ENCODE results near the gene DDX19B. TPM values are rescaled to one million over a fixed set of nuclear protein-coding genes. Genes with fewer than 3 reads are reported as not detected.
"Not testable (repeated sequence)": the region's sequence is repeated elsewhere in the genome, so short reads cannot be mapped to it uniquely, and the experiment has no call there.

Gene DDX19B
- polyA plus RNA-seq, 4 donors: 34.0 to 39.3 (median 35.7) TPM

DNA sequence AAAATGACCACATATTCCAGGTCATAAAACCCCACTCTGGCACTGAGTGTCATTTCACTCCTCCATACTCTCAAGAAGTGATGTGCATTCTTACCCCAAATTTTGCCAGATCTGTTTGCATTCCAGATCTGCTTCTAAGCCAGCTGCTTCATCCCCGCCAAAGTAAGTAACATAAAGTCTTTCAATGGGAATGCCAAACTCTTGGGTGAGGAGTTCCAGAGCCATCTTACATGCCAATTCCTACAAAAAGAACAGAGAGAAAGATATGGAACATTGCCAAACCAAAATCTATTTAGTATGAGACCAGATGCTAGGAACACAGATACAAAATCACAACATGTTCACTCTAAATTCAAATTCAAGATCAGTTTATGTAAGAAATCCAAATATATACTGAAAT lies 22.6 kb upstream of the DDX19B start:
- no peak for DNase-seq (ENCODE audit: low read depth in 4 of 4, low spot score in 2 of 4)

DNA sequence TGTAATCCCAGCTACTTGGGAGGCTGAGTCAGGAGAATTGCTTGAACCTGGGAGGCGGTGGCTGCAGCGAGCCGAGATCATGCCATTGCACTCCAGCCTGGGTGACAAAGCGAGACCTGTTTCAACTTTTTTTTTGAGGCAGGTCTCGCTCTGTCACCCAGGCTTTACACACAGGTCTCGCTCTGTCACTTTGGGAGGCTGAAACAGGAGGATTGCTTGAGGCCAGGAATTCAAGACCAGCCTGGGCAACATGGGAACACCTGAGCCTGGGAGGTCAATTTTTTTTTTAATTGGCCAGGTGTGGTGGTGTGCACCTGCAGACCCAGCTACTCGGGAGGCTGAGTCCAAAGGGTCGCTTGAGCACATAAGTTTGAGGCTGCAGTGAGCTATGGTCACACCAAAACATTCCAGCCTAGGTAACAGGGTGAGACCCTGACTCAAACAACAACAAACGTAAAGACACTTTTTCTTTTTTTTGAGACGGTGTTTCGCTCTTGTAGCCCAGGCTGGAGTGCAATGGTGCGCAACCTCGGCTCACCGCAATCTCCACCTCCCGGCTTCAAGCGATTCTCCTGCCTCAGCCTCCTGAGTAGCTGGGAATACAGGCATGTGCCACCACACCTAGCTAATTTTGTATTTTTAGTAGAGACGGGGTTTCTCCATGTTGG lies 11.5 kb upstream of the DDX19B start:
- DNase-seq (ENCODE audit: low read depth in 4 of 4, low spot score in 2 of 4): not testable (repeated sequence)

DNA sequence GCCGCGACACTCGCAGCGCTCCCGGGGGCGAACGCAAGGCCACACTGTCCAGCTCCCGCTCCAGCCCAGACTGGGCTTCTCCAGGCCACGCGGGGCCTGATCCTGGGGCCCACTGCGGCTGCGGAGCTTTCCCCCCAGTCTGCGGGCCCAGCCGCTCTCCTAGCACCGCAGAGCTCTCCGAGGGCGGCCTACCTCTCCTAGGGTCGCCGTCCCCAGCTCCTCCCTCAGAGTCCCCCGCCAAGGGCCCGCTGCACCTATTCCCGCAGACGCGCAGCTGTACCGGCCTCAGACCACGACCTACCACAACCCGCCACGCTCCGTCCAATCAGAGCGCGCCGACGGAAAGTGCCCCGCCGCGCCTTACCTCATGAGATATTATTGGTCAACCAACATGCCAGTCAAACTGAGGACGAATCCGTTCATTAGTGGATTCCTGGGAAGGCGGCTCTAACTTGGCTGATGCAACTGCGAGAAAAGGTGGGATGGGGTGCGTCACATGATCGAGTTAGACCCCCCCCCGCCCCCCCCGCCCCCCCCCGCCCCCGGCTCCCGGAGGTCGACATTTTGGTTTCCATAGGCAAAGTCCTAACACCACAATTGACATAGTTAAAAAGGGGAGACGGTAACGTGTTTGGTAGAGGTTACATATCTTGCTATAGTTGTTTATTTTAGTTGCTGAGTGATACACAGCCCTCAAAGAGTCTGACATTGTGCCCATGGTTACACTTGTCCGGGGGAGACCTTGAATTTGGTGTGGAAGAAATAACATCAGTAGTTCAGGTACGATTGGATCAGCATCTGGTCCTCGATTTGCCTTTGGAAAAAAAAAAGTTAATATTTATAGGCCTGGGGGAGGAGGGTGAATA lies 9.5 kb upstream of the DDX19B start, which contains the start of gene AARS1:
Gene AARS1, minus strand, starts transcription at position 278 of the 866 bp plus-strand sequence. CDS start 6,743 bp downstream, outside the sequence.
- peak; percentile 94 to 100 (median 100) for DNase-seq (ENCODE audit: low read depth in 4 of 4, low spot score in 2 of 4)

DNA sequence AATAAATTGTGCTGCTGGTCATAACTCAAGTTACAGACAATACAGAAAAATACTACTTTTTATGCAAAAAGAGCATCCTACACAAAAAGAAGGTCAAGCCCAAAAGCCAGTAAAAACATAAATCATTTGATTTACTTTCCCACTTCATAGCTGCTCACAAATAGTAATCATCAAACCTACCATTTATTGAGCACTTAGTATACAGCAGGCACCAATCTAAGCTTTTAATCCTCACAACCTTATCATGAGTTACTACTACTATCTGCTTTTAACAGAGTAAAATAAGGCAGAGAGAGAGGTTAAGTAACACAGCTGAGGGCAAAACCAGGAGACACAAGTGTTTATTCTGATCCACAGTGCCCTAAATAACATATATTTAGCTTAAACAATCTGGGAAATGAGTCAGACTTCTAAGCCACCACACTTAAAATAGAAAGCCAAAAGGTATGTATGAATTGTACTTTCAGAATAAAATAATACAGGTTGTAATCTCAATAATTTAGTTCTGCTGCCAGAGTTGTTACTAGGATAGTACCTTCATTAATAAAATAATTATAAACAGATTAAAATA lies 8.0 kb upstream of the DDX19B start:
- DNase-seq (ENCODE audit: low read depth in 4 of 4, low spot score in 2 of 4): no peak

DNA sequence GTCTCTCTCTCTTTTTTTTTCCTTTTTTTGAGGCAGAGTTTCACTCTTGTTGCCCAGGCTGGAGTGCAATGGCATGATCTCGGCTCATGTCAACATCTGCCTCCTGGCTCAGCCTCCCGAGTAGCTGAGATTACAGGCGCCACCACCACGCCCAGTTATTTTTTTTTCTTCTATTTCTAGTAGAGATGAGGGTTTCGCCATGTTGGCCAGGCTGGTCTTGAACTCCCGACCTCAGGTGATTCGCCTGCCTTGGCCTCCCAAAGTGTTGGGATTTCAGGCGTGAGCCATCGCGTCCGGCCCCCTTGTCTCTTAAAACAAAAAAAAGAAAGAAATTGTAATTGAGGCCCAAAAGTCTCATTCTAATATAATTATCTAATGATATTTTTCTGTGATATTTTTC lies 6.8 kb upstream of the DDX19B start:
- DNase-seq (ENCODE audit: low read depth in 4 of 4, low spot score in 2 of 4): not testable (repeated sequence)

DNA sequence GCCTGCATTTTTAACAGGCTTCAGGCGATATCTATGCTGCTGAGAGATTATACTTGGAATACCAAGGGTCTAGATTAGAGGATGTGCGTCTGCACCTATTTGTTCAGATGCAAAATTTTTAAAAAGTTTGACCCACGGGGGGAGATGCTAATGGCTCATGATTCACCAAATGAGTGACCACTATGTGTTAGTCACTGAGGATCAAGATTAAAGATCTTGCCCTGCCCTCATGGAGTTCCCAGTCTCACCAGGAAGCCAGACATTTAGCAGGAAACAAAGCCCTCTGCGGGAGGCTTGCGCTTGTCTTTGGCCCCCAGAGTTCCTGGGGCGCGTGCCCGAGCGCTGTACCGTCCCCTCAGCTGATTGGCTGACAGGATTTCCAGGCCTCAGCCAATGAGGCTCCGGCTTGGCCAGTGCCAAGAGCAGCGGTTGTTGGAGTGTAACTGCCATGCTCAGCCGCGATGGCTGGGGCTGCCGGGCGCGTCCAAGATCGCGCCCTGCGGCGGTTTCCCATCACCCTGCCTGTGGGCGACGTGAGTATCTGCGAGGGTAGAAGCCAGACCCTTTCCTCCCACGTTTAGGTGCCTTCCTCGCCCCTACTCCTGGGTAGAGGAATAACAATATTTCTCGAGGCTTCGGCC lies 4.5 kb upstream of the DDX19B start:
- DNase-seq (ENCODE audit: low read depth in 4 of 4, low spot score in 2 of 4): no peak

DNA sequence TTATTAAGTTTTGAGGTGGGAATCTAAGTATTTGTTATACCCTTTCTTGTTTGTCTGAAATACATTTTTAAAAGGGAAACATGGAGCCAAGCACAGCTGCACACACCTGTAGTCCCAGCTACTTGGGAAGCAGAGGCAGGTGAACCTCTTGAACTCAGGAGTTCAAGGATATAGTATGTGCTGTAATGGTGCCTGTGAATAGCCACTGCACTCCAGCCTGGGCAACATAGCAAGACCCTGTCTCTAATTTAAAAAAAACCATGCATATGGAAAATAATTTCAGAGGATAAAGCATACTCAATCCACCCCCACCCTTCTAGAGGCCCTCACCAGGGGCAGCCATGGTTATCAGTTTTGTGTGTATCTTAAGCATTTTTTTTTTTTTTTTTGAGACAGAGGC lies 3.4 kb upstream of the DDX19B start:
- no peak for DNase-seq (ENCODE audit: low read depth in 4 of 4, low spot score in 2 of 4)

DNA sequence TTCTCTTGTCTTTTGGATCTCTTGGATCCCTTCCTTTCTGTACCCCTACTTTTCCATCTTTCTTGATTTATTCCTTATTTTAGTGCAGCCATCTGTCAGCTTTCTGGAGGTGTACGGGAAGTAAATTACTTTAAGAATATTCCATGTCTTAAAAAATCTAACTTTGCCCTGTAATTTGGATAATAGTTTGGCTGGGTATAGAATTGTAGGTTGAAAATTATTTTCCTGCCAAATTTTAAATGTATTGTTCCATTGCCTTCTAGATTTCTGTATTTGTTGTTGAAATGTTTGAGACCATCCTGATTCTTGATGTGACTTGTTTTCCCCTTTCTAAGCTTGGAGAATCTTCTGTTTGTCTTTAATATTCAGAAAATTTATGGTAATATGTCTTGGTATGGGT lies 2.1 kb downstream of the DDX19B start:
- DNase-seq (ENCODE audit: low read depth in 4 of 4, low spot score in 2 of 4): no peak

DNA sequence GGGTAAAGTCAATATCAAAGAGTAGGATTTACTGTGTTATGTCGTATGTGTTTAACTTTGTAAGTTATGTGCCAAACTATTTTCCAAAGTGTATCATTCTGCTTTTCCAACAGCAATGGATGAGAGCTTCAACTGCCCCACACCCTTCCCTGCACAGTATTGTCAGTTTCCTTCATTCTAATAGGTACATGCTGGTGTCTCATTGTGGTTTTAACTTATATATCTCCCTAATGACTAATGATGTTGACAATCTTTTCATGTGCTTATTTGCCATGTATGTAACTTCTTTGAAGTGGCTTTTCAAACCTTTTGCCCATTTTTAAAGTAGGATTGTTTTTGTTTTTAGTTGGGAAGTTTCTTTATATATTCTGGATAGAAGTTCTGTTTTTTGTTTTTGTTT lies 3.8 kb downstream of the DDX19B start:
- no peak for DNase-seq (ENCODE audit: low read depth in 4 of 4, low spot score in 2 of 4)

DNA sequence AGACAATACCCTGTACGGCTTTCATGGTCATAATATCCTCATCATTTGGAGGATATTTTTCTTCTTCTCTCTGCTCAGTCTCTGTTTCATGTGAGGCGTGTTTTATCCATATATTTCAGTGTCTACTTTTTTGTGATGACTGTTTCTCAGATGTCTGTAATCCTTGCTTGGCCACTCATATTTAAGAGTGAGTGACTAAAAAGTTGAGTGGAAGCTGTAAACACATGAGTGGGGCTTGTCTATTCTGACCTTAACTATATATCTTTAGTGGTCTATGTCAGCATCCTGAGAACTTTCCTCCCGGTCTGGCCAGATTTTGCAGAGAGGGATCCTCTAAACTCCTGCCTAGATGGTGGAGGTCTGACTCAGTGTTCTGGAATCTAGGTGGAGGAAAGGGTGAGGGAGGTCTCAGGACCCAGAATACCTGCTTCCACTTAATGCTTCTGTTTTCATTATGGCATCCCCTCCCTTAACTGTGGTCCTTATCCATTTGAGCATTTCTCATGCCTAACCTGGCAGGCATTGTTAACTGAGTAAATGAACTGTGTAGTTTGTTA lies 6.0 kb downstream of the DDX19B start:
- DNase-seq (ENCODE audit: low read depth in 4 of 4, low spot score in 2 of 4): no peak

DNA sequence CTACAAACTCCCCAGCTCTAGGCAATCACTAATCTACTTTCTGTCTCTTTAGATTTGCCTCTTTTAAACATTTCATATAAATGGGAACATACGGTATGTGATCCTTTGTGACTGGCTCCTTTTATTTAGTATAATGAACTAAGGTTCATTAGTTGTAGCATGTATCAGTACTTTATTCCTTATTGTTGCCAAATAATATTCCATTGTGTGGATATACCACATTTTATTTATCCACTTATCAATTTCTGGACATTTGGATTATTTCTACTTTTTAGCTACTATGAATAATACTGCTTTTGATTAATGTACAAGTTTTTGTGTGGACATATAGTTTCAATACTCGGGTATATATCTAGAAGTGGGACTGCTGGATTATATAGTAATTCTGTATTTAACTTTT lies 7.9 kb downstream of the DDX19B start:
- no peak for DNase-seq (ENCODE audit: low read depth in 4 of 4, low spot score in 2 of 4)

DNA sequence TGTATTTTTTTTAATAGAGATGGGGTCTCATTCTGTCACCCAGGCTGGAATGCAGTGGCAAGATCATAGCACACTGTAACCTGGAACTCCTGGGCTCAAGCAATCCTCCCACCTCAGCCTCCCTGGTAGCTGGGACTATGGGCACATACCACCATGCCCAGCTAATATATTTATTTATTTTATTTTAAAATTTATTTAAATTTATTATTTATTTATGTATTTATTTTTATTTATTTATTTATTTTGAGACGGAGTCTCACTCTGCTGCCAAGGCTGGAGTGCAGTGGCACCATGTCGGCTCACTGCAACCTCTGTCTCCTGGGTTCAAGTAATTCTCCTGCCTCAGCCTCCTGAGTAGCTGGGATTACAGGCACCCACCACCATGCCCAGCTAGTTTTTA lies 8.7 kb downstream of the DDX19B start:
- not testable (repeated sequence) for DNase-seq (ENCODE audit: low read depth in 4 of 4, low spot score in 2 of 4)

DNA sequence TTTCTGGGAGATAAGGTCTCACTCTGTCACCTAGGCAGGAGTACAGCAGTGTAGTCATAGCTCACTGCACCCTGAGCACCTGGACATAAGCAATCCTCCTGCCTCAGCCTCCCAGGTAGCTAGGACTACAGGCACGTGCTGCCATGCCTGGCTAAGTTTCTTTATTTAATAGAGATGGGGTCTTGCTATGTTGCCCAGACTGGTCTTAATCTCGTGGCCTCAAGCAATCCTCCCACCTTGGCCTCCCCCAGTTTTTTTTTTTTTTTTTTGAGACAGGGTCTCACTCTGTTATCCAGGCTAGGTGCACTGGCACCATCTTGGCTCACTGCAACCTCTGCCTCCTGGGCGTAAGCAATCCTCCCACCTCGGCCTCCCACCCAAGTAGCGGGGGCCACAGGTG lies 21.1 kb downstream of the DDX19B start:
- DNase-seq (ENCODE audit: low read depth in 4 of 4, low spot score in 2 of 4): no peak

DNA sequence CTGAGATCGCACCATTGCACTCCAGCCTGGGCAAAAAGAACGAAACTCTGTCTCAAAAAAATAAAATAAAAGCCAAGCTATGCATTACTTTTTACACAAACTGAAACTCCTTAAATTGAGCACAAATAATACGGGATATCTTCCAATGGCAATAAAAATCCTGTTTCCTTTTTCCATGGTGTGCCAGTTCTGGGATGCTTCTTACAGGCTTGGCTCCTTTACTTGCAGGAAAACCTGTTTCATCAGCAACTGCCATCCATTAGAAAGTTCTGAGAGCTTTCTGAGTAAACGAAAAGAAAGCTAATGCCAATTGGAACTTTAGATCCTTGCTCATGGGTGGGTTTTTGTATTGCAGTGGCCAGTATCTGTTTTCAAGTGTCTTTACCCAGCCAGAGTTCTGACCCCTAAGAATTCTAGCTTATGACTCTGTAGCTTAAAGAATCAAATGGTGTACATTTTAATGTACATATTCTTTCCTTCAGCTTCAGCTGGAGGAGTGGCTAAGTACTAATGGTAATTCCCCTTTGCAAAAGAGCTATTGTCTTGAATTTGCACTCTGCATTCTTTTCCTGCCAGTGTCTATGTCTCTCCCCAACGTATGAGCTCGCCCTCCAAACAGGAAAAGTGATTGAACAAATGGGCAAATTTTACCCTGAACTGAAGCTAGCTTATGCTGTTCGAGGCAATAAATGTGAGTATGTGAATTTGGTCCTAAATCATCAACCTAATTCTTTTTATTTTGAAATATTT lies 26.2 kb downstream of the DDX19B start:
- no peak for DNase-seq (ENCODE audit: low read depth in 4 of 4, low spot score in 2 of 4)

DNA sequence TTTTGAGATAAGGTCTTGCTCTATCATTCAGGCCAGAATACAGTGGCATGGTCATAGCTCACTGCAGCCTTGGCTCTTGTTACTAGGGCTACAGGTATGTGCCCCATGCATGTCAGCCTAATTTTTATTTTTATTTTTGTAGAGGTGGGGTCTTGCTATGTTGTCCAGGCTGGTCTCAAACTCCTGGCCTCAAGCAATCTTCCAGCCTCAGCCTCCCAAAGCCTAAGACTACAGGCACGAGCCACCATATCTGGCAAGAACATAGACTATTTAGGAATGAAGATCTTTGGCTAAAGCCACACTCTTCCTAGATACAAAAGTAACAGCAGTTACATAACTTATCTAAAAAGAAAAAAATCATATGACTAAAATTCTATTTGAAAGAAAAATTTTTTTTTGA lies 32.1 kb downstream of the DDX19B start:
- no peak for DNase-seq (ENCODE audit: low read depth in 4 of 4, low spot score in 2 of 4)

DNA sequence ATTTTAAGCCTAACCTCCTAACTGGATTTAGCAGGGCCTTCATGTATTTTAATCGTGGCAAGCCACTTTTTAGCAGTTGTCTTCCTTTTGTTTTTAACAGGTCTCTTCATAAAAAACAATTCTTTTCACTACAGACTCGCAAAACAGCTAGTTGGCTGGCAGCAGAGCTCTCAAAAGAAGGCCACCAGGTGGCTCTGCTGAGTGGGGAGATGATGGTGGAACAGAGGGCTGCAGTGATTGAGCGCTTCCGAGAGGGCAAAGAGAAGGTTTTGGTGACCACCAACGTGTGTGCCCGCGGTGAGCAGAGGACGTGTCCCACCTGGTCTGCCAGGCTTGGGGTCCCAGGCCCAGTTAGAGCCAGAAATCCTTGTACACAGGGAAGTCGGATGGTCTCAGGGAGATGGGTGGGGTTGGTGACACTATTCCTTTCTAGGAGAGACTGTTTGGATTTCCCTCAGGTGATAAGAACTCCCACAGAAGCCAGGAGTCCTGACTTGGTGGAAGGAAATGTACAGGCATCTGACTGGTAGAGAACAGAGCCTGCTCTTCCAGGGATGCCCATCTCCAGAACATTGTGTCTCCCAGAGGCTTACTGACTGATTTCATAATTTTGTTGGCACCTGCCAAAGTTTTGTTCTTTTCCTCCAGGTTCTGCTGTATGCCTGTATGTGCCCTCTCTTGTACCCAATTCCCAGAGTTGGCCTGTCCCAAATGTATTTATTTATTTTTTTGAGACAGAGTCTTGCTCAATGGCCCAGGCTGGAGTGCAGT lies 32.8 kb downstream of the DDX19B start:
- DNase-seq (ENCODE audit: low read depth in 4 of 4, low spot score in 2 of 4): no peak

DNA sequence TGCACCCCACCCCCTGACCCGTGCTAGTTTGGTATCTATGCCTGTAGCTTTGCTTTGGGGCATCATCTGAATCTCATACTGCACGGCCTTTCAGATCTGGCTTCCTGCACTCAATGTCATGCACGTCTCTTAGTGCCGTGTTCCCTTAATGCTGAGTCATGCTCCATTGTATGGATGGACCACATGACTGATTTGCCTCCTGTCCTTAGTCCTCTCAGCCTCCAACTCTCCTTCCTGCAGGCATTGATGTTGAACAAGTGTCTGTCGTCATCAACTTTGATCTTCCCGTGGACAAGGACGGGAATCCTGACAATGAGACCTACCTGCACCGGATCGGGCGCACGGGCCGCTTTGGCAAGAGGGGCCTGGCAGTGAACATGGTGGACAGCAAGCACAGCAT lies 33.7 kb downstream of the DDX19B start:
- not testable (repeated sequence) for DNase-seq (ENCODE audit: low read depth in 4 of 4, low spot score in 2 of 4)

DNA sequence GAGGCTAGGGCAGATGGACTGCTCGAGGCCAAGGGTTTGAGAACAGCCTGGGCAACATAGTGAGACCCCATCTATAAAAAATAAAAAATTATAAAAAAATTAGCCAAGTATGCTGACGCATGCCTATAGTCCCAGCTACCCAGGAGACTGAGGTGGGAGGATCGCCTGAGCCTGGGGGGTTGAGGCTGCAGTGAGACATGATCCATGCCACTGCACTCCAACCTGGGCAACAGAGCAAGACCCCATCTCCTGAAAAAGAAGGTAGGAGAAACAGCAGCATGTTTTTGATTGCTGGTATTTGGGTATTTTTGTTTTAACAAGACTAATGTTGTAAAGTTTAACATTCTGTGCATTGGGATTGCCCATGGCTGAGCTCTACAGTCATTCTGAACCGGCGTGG lies 38.8 kb downstream of the DDX19B start:
- DNase-seq (ENCODE audit: low read depth in 4 of 4, low spot score in 2 of 4): no peak

DNA sequence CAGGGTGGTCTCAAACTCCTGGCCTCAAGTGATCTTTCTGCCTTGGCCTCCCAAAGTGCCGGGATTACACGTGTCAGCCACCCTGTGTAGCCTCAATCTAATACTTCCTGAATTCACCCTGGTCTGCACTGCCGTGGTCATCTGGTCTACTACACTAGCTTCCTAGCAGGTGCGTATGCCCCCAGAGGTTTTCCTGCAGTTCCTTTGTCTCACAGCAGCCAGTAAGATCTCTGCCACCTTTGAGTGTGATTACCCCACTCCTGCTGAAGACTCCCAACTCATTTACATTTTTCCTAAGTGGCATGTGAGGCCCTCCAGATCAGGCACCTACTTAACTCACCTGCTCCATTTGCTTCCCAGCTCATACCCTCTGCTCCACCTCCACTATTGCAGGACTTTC lies 42.6 kb downstream of the DDX19B start:
- no peak for DNase-seq (ENCODE audit: low read depth in 4 of 4, low spot score in 2 of 4)
